Measurements from ENCODE around the gene CDKN1C.

Gene CDKN1C

GRCh38 chr11:2885678-2886081 is at the start of gene CDKN1C:
Gene CDKN1C (minus strand): TSS chr11:2885775. CDS start chr11:2885456, 319 bp downstream.
- DNase-seq (ENCODE audit: low read depth in 2 of 2, low spot score in 1 of 2), result peak; percentile 49 to 72

DNA sequence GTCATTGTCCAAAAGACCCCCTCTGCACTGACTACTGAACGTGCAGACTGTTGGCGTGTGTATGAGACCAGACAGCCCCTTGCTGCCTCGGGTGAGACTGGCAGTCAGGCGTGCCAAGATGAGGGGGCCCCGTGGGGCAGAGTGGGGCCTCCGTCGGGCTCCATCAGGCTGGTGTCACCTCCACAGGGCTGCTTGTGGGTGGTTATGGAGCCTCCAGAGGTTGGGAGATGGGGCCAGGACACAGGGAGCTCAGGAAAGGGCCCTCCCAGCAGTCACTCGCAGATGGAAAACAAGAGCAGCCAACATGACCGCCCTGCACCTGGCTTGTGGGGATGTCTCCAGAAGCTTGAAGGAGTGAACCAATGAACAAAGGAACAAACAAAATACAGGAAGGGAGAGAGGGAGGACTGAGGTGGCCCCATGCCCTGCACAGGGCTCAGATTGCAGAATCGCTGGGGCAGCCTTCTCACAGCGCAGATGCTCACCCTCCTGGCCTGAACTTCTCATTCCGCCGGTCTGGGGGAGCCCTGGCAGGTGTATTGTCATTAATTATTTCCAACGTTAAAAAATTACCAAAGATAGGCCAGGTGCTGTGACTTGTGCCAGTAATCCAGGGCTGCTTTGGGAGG is 49.1 kb upstream of the CDKN1C start:
- DNase-seq (ENCODE audit: low read depth in 2 of 2, low spot score in 1 of 2), result no peak

GRCh38 chr11:2934021-2934550 is 48.5 kb upstream of the CDKN1C start:
- DNase-seq (ENCODE audit: low read depth in 2 of 2, low spot score in 1 of 2), result no peak

DNA sequence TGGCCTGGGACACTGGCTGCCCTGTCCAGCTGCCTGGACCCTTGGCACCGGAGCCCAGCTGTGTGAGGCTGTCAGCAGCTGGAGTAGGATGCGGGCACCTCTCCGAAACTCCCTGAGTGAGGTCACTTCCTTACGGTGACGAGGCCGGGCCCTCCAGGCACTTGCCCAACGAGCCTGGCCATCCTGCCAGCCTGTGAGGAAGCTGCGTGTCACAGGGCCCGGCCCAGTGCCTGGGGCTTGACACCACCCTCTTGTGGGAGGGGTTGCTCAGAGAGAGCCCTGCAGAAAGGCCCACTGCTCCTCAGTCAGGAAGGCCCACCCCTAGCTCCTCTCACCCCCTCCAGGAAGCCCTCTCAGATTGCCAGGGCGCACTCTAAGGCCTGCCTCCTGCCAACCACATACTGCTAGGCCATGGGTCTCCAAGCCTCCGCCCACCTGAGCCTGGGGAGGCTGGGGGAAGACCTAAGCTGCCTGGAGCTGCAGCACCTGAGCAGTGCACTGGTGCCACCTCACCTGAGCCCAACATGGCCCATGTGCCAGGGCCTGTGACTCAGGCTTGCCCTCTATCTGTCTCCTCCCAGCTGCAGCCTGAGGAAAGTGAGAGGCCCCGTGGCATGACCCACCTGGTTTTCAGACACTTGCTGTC is 47.9 kb upstream of the CDKN1C start:
- DNase-seq (ENCODE audit: low read depth in 2 of 2, low spot score in 1 of 2), result no peak

GRCh38 chr11:2932850-2933251 is 47.3 kb upstream of the CDKN1C start:
- no peak for DNase-seq (ENCODE audit: low read depth in 2 of 2, low spot score in 1 of 2)

- DNase-seq (ENCODE audit: low read depth in 2 of 2, low spot score in 1 of 2), result no peak
These were observed 46.5 kb upstream of the CDKN1C start for GRCh38 chr11:2931771-2932738.

DNA sequence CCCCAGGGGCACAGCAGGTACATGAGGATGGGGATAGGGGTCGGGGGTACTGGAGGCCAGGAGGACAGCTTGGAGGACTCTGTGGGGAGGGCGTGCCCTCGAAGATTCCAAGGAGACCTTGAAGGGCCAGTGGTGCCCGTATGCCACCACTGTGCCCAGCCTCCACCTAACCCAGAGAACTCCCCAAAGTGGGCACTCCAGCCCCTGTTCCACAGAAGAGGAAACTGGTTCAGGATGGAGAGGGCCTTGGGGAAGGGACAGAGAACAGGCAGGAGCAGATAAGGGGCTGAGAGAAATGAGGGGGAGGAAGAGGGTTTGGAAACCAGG is 45.8 kb upstream of the CDKN1C start:
- no peak for DNase-seq (ENCODE audit: low read depth in 2 of 2, low spot score in 1 of 2)

DNA sequence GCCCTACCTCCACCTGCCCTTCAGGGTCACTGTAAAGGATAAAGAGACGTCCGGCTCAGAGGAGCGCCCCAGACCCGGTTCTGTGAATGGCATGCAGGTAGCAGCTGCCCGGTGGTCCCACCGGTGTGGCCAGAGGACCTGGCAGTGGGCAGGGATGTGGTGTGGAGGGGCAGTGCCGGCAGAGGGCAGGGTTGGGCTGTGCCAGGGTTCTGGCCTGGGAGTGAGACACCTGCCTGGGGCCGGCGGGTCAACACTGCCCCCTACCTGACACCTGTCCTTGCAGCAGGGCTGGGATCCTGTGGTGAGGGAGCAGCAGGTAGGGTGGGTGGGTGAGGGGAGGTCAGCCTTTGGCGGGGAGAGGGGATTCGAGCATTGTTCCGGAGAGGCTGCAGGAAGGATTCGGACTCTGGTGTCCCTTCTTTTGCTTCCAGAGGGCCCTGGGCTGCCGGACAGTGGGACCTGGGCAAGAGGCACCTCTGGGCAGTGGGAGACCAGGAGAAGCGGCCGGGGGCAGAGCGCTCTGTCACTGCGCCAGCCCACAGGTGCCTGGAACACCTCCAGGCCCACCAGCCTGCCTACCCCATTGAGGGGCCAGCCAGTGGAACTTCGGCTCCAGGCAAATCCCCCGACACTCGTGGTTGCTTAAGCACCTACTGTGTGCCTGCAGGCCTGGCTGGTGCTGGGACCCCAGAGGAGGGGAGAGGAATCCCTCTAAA is 45.3 kb upstream of the CDKN1C start:
- DNase-seq (ENCODE audit: low read depth in 2 of 2, low spot score in 1 of 2), result no peak

DNA sequence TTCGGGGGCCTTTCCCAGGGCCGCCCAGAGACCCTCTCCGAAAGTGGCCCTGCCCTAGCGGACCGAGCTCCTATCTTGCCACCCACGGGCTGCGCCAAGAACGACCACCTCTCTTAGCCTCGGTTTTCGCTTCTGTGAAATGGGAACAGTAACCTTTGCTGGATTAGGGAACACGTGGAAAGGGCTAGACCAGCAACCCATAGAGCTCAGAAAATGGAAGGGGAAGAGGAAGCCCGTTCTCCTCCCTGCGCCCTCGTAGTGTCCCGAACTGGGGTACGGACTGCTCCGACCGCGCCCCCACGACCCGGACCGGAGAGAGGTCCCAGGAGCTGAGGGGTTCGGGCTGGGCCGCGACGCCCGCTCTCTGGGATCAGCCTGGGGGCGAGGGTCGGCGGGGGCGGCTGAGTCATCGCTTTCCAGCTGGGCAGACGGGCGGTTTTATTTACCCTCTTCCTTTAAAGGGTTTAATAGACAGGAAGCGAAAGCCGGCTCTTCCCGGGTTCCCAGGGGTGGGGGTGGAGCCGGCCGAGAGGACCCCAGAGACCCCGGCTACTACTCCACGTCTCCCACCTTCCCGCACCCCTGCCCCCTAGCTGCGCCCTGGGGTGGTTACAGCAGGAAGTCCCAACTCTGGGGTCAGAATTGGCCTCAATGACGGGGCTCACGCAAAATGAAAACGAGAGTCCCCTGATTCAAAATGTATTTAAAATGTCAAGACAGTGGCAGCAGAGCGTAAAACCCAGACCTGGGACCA is 44.6 kb upstream of the CDKN1C start:
- DNase-seq (ENCODE audit: low read depth in 2 of 2, low spot score in 1 of 2), result no peak

GRCh38 chr11:2929531-2929949 is 44.0 kb upstream of the CDKN1C start:
- DNase-seq (ENCODE audit: low read depth in 2 of 2, low spot score in 1 of 2), result no peak

- no peak for DNase-seq (ENCODE audit: low read depth in 2 of 2, low spot score in 1 of 2)
These were observed 43.3 kb upstream of the CDKN1C start, which contains the start of gene PHLDA2 for GRCh38 chr11:2928605-2929530. Gene PHLDA2 (minus strand): TSS chr11:2929420. CDS start chr11:2929364, 56 bp downstream.

GRCh38 chr11:2927851-2928604 is 42.5 kb upstream of the CDKN1C start:
- no peak for DNase-seq (ENCODE audit: low read depth in 2 of 2, low spot score in 1 of 2)

DNA sequence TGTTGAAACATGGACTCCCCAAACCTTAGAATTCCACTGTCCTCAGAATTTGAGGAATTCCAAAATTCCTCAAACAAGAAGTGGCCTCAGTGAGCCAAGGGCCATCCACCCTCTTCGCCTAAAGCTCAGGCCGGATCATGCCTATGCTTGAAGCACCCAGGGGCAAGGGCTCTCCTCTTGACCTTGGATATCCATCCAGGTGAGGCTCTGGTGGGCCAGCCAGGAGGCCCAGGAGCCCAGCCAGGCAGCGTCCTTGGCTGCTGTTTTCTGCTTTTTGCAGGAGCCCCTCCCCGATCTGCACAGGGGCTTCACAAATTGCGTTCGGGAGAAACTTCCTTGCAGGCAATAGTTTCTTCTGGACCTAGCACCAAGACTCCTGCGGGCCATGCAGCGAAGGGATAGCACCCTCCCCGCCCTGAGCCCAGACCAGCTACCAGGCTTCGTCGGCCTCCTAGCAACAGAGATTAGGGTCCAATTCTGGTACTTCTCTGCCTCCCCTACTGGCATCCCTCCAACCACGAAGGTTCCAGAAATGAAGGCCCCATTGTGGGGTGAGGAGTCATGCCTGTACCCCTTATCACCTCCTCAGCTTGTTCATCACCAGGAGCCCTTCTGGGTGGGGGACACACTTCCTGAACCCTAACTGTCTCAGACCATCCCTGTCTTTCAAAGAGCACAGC is 41.7 kb upstream of the CDKN1C start:
- no peak for DNase-seq (ENCODE audit: low read depth in 2 of 2, low spot score in 1 of 2)

DNA sequence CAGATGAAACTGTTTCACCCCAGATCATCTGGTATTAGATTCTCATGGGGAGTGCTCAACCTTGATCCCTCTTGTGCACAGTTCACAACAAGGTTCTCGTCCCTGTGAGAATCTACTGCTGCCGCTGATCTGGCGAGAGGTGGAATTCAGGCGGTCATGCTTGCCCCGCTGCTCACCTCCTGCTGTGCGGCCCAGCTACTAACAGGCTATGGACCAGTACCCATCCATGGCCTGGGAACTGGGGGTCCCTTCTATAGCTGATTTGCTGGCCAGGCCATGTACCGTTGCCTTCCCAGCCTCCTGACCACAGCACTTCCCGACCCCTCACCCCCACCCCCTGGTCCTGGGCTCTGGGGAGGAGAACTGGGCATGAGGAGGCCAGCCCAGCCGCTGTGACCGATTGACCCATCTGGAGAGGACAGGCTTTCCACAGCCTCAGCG is 41.1 kb upstream of the CDKN1C start:
- no peak for DNase-seq (ENCODE audit: low read depth in 2 of 2, low spot score in 1 of 2)

DNA sequence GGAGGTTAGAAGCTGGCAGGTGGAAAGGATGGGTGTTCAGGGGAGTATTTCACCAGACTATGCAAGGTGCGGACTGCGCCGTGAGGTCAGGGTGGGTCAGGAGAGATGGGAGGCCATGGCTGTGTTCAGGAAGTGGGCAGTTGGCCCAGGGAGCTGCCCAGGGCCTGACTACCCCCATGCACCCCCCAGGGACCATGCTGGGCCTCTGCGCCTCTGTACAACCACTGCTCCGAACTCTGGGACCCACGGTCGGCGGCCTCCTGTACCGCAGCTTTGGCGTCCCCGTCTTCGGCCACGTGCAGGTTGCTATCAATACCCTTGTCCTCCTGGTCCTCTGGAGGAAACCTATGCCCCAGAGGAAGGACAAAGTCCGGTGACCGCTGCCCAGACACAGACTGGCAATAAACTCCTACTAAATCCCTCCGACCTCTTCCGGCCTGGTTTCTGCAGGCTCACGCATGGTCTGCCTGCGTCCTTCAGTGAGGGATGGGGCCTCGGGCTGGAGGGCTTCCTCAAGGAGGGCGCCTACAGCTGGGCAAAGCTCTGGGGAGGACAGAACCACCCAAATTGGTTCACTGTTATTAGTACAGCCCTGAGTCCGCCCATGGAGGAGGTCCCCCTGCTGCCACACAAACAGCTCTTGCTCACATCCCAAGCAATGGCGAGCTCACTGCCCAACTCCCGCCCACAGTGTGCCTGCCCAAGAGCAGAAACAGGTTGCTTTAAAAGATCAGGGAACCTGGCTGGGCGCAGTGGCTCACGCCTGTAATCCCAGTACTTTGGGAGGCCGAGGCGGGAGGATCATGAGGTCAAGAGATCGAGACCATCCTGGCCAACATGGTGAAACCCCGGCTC is 39.5 kb upstream of the CDKN1C start:
- no peak for DNase-seq (ENCODE audit: low read depth in 2 of 2, low spot score in 1 of 2)

DNA sequence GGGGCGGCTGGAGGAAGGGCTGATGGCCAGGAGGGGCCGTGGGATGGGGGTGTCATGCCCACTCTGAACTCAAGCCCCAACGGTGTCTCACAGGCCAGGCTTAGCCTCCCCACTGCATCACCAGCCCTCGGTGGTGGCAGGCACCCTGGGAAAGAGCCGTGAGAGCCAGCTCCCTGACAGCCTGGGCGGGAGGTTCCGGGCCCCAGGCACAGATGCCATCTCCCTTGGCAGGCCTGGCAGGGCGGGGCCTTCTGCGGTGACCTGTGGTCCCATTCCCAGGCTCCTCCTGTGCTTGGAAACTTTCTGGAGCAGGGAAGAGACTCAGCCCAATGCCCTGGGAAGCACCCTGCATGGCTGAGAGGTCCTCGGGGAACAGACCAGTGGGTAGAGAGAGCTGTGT is 38.8 kb upstream of the CDKN1C start:
- no peak for DNase-seq (ENCODE audit: low read depth in 2 of 2, low spot score in 1 of 2)

Measured in stimulated activated CD8-positive, alpha-beta memory T cell treated with anti-CD3 and anti-CD28 coated beads, Interleukin-4, amount 100 ng/mL, for 4 hours (primary cell).